Stimulated activated CD8-positive, alpha-beta memory T cell treated with anti-CD3 and anti-CD28 coated beads, Interleukin-15, amount 100 ng/mL, for 24 hours (primary cell): ENCODE results near the gene ARMC6.
"Not testable (repeated sequence)": the region's sequence is repeated elsewhere in the genome, so short reads cannot be mapped to it uniquely, and the experiment has no call there.

Experiments used
- DNase-seq: peaks from one replicate; pipeline ENCODE4 v3.0.0-alpha.2; 2020; ENCODE audit warnings: low read depth

Gene ARMC6

DNA sequence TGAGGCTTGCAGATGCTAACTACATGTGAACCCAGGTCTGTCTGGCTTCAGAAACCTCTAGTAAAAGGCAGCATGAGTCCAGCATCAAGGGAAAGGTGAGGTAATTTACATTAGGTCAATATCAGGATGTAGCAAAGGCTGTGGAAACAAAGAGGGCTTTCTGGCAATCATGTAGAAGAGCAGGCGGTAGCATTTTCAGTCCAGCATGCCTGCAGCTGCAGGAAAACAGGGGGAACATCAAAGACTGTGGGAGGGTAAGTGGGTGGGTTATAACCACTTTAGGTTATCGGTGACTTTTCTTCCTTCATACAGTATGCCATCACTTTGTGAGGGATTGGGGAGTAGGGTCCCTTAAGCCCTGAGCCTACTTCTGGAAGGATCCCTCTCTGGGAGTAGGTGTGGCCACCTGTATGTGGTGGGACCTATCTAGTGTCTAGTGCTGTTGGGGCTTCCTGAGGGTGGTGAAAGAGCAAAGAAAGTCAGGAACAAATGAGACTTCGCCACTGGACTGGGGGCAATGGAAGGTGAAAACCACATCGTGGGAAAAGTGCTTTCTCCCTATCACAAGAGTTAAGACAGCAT lies 10.9 kb upstream of the ARMC6 start:
- no peak for DNase-seq

- not testable (repeated sequence) for DNase-seq
These were observed 10.0 kb upstream of the ARMC6 start for GRCh38 chr19:19023376-19023775.

GRCh38 chr19:19025861-19026260 lies 7.5 kb upstream of the ARMC6 start:
- no peak for DNase-seq

DNA sequence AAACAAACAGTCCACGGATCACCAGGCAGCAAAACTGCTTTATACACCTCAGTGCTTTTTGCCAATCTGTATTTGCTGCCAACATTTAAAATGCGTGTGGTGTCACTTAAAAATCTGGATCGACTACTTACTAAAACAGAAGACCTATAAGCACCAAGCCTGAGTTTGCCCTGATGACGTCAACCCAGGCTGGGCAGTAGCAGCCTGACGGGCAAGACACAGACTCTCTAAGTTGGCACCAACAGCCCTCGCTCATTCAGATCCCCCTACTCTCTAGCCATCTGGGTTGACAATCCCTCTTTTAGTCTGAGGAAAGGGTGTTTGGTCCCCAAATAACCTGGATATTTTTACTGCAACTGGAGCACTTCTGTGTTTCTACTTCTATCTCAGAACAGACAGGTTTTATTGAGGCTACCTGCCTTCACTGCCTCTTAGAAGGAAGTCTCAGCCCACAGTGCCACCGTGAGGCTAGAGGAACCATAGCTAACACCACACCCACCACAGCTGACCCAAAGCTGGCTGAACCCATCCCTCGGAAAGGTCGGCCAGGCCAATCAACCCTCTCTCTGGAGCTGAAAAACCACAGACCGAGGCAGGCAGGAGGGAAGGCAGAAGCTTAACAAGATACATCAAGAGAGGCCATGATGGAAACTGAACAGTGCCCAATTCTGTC lies 7.0 kb upstream of the ARMC6 start:
- no peak for DNase-seq

- no peak for DNase-seq
These were observed 6.2 kb upstream of the ARMC6 start for GRCh38 chr19:19027228-19027627.

DNA sequence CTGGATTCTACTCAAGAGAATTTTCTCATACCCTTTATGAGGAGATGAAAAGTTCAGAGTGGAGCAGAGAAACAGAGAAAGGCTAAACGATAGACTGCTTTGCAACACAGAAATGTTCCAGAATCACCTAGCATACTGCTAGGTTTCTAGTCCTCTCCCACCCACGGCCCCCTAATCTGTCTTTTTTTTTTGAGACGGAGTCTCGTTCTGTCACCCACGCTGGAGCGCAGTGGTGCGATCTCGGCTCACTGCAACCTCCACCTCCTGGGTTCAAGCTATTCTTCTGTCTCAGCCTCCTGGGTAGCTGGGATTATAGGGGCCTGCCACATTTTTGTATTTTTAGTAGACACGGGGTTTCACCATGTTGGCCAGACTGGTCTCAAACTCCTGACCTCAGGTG lies 4.9 kb upstream of the ARMC6 start:
- no peak for DNase-seq

DNA sequence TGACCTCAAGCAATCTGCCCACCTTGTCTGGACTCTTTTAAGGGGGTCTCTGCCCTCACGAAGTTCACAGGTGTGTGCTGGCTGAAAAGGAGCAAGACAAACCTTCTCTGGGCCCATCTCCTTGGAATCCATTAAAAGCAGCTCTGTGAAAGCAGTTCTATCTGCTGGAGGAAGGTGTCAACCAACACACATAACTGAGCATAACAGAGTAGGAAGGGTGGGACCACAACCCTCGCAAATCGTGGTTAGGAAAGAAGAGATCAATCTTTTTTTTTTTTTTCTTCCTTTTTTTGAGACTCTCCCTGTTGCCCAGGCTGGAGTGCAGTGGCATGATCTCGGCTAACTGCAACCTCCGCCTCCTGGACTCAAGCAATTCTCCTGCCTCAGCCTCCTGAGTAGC lies 1.5 kb upstream of the ARMC6 start:
- DNase-seq, result no peak

GRCh38 chr19:19032420-19033175 lies 805 bp upstream of the ARMC6 start:
- peak; percentile 49 for DNase-seq

GRCh38 chr19:19033176-19033425 lies 302 bp upstream of the ARMC6 start:
- no peak for DNase-seq

DNA sequence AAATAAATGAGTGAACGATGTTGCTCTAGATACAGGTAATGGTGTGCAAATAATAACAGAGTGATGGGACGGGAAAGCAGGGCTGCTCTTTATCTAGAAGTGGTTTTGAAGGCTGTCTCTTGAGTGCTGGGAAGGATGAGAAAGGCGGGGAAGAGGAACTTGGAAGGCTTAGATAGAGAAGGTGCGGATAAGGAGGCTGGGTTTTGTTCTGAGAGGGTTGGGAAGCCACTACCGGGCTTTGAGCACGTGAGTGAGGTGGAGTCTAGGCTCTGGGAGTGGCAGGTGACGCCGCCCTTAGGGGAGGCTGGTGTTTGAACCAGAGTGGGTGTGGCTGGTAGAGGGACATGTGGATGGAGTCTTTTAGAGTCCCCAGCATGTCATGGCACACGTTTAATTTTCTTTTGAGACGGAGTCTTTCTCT lies 811 bp downstream of the ARMC6 start:
- DNase-seq, result peak; percentile 35

DNA sequence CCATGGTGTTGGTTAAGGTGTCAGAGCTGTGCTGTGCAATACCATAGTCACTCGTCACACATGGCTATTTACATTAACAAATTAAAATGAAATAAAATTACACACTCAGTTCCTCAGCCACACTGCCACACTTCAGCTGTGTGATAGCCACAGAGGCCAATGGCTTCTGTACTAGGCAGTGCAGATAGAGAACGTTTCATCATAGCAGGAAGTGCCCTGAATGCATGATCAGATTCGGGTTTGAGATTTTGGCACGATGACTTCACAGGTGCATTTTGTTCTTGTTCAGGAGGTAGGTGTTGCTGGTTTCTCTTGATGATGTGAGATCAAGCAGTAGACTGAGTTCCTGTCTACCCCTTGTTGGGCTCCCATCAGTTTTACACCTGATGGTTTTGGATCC lies 6.5 kb downstream of the ARMC6 start:
- no peak for DNase-seq

DNA sequence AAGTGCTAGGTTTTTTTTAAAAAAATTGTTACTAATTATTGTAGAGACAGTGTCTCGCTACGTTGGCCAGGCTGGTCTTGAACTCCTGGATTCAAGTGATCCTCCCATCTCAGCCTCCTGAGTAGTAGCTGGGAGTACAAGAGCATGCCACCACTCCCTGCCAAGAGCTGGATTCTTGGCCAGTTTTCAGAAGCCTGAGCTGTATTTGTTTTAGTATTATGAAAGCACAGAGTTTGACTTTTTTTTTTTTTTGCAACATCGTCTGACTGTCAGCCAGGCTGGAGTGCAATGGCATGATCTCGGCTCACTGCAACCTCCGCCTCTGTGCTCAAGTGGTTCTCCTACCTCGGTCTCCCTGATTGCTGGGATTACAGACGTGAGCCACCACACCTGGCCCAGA lies 7.0 kb downstream of the ARMC6 start:
- DNase-seq, result no peak

DNA sequence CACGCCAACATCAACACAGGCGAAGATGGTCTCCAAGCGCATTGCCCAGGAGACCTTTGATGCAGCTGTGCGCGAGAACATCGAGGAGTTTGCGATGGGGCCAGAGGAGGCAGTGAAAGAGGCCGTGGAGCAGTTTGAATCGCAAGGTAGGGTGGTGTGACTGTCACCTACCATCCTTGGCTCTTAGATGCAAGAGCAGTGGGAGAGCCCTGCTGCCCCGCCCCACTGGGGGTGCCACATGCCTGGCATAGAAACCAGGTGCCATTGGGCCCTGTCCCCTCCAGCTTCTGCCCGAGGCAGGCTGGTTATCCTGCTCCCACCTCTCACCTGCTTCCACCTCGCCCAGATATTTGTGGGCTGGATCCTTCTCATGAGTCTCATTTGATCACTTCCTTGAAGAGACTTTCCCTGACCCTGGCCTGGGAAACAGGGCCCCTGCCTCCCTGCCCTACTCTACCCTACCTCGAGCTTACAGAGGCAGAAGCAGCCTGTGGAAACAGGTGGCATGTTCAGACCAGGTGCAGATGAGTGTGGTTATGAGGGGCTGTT lies 9.4 kb downstream of the ARMC6 start:
- no peak for DNase-seq

- no peak for DNase-seq
These were observed 10.1 kb downstream of the ARMC6 start for GRCh38 chr19:19043481-19043880.

GRCh38 chr19:19043881-19044280 lies 10.5 kb downstream of the ARMC6 start:
- no peak for DNase-seq

GRCh38 chr19:19049406-19049805 lies 16.0 kb downstream of the ARMC6 start:
- no peak for DNase-seq

DNA sequence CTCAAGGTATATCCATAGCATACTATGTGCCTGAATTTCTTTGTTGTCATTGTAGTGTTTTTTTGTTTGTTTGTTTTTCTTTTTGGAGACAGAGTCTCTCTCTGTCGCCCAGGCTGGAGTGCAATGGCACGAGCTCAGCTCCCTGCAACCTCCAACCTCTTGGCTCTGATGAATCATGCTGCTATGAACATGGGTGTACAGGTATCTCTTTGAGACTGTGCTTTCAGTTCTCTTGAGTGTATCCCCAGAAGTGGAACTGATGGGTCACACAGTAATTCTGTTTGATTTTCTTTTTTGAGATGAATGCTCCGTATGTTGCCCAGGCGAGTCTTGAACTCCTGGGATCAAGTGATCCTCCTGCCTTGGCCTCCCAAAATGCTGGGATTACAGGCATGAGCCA lies 16.7 kb downstream of the ARMC6 start:
- no peak for DNase-seq

- DNase-seq, result no peak
These were observed 17.3 kb downstream of the ARMC6 start for GRCh38 chr19:19050731-19051130.

DNA sequence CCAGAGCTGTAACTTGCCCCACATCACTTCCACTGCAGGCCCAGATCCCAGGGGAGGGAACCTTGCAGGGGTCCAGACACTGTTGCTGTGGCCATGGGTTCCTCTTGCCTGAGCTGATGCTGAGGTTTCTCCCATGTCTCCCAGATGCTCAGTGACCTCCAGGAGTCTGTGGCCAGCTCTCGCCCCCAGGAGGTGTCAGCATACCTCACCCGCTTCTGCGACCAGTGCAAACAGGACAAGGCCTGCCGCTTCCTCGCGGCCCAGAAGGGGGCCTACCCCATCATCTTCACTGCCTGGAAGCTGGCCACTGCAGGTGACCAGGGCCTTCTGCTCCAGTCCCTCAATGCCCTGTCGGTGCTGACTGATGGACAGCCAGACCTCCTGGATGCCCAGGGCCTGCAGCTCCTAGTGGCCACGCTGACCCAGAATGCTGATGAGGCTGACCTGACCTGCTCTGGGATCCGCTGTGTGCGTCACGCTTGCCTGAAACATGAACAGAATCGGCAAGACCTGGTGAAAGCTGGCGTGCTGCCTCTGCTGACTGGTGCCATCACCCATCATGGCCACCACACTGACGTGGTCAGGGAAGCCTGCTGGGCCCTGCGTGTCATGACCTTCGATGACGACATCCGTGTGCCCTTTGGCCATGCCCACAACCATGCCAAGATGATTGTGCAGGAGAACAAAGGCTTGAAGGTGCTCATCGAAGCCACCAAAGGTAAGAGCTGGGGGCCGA lies 18.2 kb downstream of the ARMC6 start:
- no peak for DNase-seq

GRCh38 chr19:19052921-19053320 lies 19.5 kb downstream of the ARMC6 start:
- no peak for DNase-seq

GRCh38 chr19:19053508-19054314 lies 20.3 kb downstream of the ARMC6 start:
- DNase-seq, result no peak
